Breast epithelium (tissue), 3 donors: Measurements from ENCODE around the gene PPL.

Experiments
- POLR2A ChIP-seq: fragments of 450-650 bp; IDR thresholded peaks from one replicate; pipeline ENCODE4 v1.6.1; 2016; ENCODE audit warnings: antibody characterized with exemption, mild to moderate bottlenecking, moderate library complexity
- POLR2AphosphoS5 ChIP-seq, 3 donors: sonication (generic); formaldehyde crosslinking; IDR thresholded peaks; one replicate each; pipeline ENCODE4 v1.6.1; 2017; ENCODE audit warnings: antibody characterized with exemption in 3 of 3
- TF ChIP-seq, protein P1 (sequence below), 3 donors: fragments of 450-650 bp; IDR thresholded peaks; one replicate each; pipeline ENCODE4 v1.5.1; 2016 to 2017; ENCODE audit warnings: antibody characterized with exemption in 3 of 3, mild to moderate bottlenecking in 3 of 3, moderate library complexity in 3 of 3

DNA sequence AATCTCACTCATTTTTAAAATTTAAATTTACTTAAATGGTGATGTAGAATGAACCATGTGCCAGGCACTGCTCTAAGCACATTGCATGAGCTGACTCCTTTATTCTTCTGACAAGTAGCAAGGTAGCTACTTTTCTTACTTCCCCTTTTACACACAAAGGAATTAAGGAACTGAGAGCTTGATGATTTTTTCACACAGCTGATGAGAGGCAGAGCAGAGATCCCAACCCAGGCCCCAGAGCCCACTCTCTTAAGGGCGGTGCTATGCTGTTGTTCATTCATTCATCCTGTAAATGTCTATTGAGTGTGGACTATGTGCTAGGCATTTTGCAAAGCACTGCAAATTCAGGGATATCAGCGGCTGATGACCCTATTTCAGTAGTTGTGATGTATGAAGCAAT, 39.1 kb upstream of the PPL start:
- TF ChIP-seq, protein P1, sequence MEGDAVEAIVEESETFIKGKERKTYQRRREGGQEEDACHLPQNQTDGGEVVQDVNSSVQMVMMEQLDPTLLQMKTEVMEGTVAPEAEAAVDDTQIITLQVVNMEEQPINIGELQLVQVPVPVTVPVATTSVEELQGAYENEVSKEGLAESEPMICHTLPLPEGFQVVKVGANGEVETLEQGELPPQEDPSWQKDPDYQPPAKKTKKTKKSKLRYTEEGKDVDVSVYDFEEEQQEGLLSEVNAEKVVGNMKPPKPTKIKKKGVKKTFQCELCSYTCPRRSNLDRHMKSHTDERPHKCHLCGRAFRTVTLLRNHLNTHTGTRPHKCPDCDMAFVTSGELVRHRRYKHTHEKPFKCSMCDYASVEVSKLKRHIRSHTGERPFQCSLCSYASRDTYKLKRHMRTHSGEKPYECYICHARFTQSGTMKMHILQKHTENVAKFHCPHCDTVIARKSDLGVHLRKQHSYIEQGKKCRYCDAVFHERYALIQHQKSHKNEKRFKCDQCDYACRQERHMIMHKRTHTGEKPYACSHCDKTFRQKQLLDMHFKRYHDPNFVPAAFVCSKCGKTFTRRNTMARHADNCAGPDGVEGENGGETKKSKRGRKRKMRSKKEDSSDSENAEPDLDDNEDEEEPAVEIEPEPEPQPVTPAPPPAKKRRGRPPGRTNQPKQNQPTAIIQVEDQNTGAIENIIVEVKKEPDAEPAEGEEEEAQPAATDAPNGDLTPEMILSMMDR (IDR thresholded peaks at IDR 0.05) = no peak
- no peak for TF ChIP-seq POLR2AphosphoS5 (IDR thresholded peaks at IDR 0.05)
- no peak for TF ChIP-seq POLR2A
